ENCODE measurements around the gene HMGN4. TPM values are rescaled to one million over a fixed set of nuclear protein-coding genes. Genes with fewer than 3 reads are reported as not detected.
"Not testable (repeated sequence)": the region's sequence is repeated elsewhere in the genome, so short reads cannot be mapped to it uniquely, and the experiment has no call there.

The HMGN4 gene
- total RNA-seq, 1 donor from 2014 or later: 81.8 TPM

GRCh38 chr6:26520850-26521599 is 17.1 kb upstream of the HMGN4 start:
- Histone ChIP-seq H3K4me1 (peaks cover 17% of the 10 kb centered on the region), H3K36me3 (no peaks in the 10 kb centered on the region), H2AFZ (replicated peaks) (peak overlapping the region; percentile 64), H3F3A (ENCODE audit: low read depth) (peaks cover 21% of the 10 kb centered on the region), H3K9ac (no peak overlapping the region), H3K9me3 (ENCODE audit: low read depth) (no peaks in the 10 kb centered on the region), H3K4me2 (peak overlapping the region; percentile 81), H3K27ac (peak overlapping the region; percentile 59), H4K20me1 (ENCODE audit: low read depth) (no peaks in the 10 kb centered on the region), H3K4me3 (peak overlapping the region; percentile 67), H3K79me2 (ENCODE audit: low read depth) (peaks cover 27% of the 10 kb centered on the region), H3K27me3 (no peaks in the 10 kb centered on the region)
- peak overlapping the region; percentile 86 for H3K4me3 Mint-ChIP-seq
- TF ChIP-seq, protein P1, sequence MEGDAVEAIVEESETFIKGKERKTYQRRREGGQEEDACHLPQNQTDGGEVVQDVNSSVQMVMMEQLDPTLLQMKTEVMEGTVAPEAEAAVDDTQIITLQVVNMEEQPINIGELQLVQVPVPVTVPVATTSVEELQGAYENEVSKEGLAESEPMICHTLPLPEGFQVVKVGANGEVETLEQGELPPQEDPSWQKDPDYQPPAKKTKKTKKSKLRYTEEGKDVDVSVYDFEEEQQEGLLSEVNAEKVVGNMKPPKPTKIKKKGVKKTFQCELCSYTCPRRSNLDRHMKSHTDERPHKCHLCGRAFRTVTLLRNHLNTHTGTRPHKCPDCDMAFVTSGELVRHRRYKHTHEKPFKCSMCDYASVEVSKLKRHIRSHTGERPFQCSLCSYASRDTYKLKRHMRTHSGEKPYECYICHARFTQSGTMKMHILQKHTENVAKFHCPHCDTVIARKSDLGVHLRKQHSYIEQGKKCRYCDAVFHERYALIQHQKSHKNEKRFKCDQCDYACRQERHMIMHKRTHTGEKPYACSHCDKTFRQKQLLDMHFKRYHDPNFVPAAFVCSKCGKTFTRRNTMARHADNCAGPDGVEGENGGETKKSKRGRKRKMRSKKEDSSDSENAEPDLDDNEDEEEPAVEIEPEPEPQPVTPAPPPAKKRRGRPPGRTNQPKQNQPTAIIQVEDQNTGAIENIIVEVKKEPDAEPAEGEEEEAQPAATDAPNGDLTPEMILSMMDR (IDR thresholded peaks at IDR 0.05): no peak
- TF ChIP-seq EZH2phosphoT487 (IDR thresholded peaks at IDR 0.05) (no peak), EZH2 (IDR thresholded peaks at IDR 0.05) (no peak)
- H3K27me3 Mint-ChIP-seq (ENCODE audit: insufficient read depth, low read depth): peaks cover 12% of the 10 kb centered on the region
- peaks cover 6% of the 10 kb centered on the region for H3K9me3 Mint-ChIP-seq
- peak; percentile 93 for DNase-seq (ENCODE audit: low spot score)
- peaks cover 4% of the 10 kb centered on the region for H3K36me3 Mint-ChIP-seq
- H3K27ac Mint-ChIP-seq: peak overlapping the region; percentile 70
- H3K4me1 Mint-ChIP-seq: peaks cover 29% of the 10 kb centered on the region

- peak overlapping the region; percentile 47 for H3K27ac ChIP-seq
- peak overlapping the region; percentile 64 for H2AFZ ChIP-seq (replicated peaks)
- peak overlapping the region; percentile 82 for H3K27ac Mint-ChIP-seq
- H3K36me3 ChIP-seq: no peaks in the 10 kb centered on the region
- H3K9me3 Mint-ChIP-seq: peaks cover 6% of the 10 kb centered on the region
- peak overlapping the region; percentile 86 for H3K4me3 Mint-ChIP-seq
- peaks cover 4% of the 10 kb centered on the region for H3K36me3 Mint-ChIP-seq
- peak; percentile 91 for DNase-seq (ENCODE audit: low spot score)
- H3K4me2 ChIP-seq: peak overlapping the region; percentile 81
- H3K79me2 ChIP-seq (ENCODE audit: low read depth): peaks cover 27% of the 10 kb centered on the region
- H3K27me3 Mint-ChIP-seq (ENCODE audit: insufficient read depth, low read depth): peaks cover 12% of the 10 kb centered on the region
- peak overlapping the region; percentile 67 for H3K4me3 ChIP-seq
- H3F3A ChIP-seq (ENCODE audit: low read depth): peaks cover 21% of the 10 kb centered on the region
- TF ChIP-seq EZH2phosphoT487 (IDR thresholded peaks at IDR 0.05): no peak
- TF ChIP-seq, protein P1 (IDR thresholded peaks at IDR 0.05): peak; percentile 58
- peaks cover 17% of the 10 kb centered on the region for H3K4me1 ChIP-seq
- H3K9me3 ChIP-seq (ENCODE audit: low read depth): no peaks in the 10 kb centered on the region
- peak overlapping the region; percentile 38 for H3K9ac ChIP-seq
- H3K27me3 ChIP-seq: no peaks in the 10 kb centered on the region
- no peaks in the 10 kb centered on the region for H4K20me1 ChIP-seq (ENCODE audit: low read depth)
- H3K4me1 Mint-ChIP-seq: peaks cover 29% of the 10 kb centered on the region
These were observed 16.4 kb upstream of the HMGN4 start for GRCh38 chr6:26521600-26522391.

- Histone ChIP-seq H3K4me2 (peak overlapping the region; percentile 81), H3K4me1 (peaks cover 17% of the 10 kb centered on the region), H3F3A (ENCODE audit: low read depth) (peaks cover 21% of the 10 kb centered on the region), H3K79me2 (ENCODE audit: low read depth) (peaks cover 27% of the 10 kb centered on the region), H3K4me3 (peak overlapping the region; percentile 67), H2AFZ (replicated peaks) (peak overlapping the region; percentile 64)
- H3K27me3 ChIP-seq; H3K36me3 Mint-ChIP-seq; H3K9me3 Mint-ChIP-seq; H3K27ac ChIP-seq; H3K36me3 ChIP-seq; H3K9me3 ChIP-seq (ENCODE audit: low read depth); H3K9ac ChIP-seq; DNase-seq (ENCODE audit: low spot score); H4K20me1 ChIP-seq (ENCODE audit: low read depth): not testable (repeated sequence)
- peaks cover 11% of the 10 kb centered on the region for H3K27me3 Mint-ChIP-seq (ENCODE audit: insufficient read depth, low read depth)
- TF ChIP-seq EZH2 (IDR thresholded peaks at IDR 0.05): peak; percentile 30
- peaks cover 29% of the 10 kb centered on the region for H3K4me1 Mint-ChIP-seq
- H3K27ac Mint-ChIP-seq: peak overlapping the region; percentile 82
- H3K4me3 Mint-ChIP-seq: peak overlapping the region; percentile 82
These were observed 15.5 kb upstream of the HMGN4 start for GRCh38 chr6:26522486-26523228.

DNA sequence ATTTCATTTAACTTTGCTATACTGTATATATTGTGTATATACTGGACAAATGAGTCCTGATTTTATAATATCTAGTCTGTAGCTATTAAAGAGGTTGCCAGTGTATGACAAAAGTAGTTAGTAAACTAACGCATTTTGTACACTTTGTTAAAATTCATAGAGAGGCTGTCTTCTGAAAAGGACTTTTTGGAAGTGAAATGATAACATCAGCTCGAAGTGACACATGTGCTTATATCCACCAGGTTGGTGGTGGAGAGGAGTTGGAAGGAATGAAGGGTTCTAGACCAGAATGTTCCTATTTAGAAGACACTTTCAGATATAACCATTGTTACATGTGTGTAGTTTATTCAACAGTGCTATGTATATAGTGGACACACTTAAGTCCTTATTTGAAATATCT is 13.9 kb upstream of the HMGN4 start:
- H3K27me3 ChIP-seq; H3K27me3 Mint-ChIP-seq (ENCODE audit: insufficient read depth, low read depth); H3K27ac ChIP-seq; H3K9ac ChIP-seq; H2AFZ ChIP-seq (replicated peaks); H3K4me3 Mint-ChIP-seq; H3K36me3 ChIP-seq; H3K27ac Mint-ChIP-seq; H3K4me3 ChIP-seq; H4K20me1 ChIP-seq (ENCODE audit: low read depth); H3K36me3 Mint-ChIP-seq; H3K9me3 Mint-ChIP-seq; H3K9me3 ChIP-seq (ENCODE audit: low read depth); DNase-seq (ENCODE audit: low spot score): not testable (repeated sequence)
- Histone ChIP-seq H3K79me2 (ENCODE audit: low read depth) (peaks cover 27% of the 10 kb centered on the region), H3F3A (ENCODE audit: low read depth) (peaks cover 21% of the 10 kb centered on the region), H3K4me1 (peaks cover 22% of the 10 kb centered on the region), H3K4me2 (peak overlapping the region; percentile 81)
- peaks cover 29% of the 10 kb centered on the region for H3K4me1 Mint-ChIP-seq

All from neural progenitor cell (in vitro differentiated cells).